ENCODE data around the gene IGFBP3.
A peak's percentile ranks its signal among the peaks of the same experiment; 100 is the strongest.

IGFBP3 gene

DNA sequence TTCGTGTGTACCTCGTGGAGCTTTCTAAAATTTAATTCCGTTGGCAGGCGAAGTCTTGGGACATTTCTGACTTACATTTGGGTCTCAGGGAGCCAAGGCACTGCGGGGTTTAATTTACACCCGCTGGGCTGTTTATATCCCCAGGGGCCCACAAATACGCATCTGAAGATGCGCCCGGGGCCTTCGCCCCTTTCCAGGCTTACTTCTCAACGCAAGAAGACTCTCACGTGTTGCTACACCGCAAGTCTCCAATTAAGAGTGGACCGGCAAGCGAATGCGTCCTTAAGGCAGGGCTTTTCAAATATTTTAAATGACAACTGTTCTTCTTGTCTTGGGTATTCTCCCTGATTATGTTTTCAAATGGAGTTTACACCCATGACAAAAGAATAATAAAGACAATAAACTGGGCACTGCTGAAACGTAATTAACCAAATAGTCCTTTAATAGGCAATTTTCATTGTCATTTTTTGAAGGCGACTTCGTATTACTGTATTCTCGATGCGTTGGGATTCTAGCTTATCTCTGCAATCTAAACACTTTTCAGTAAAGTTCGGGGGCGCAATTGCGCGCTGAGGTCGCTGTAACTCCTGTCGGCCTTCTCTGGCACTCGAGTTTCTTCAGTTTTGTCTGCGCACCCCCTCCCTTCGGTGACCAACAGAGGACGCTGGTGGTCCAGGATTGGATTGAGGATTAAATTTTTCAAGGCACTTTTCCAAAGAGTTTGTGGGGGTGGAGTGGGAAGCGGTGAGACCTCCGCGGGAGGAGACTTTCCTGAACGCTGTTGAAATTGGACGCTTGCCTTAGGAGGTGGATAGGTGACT is 837 bp upstream of the IGFBP3 start:
- DNase-seq = peak; percentile 50

DNA sequence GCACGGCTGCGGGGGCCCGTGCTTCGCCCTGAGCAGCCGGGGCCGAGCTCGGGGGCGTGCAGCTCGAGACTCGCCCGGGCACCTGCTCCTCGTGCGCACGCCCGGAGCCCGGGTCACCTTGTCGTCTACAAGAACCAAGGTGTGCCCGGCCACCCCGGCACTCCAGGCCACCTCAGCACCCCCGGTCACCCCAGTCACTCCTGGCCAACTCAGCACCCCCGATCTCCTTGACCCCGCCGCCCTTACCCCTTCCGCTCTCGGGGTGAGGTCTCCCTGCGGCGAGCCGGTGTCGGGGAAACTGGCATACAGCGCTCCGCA is 268 bp upstream of the IGFBP3 start:
- no peak for DNase-seq

DNA sequence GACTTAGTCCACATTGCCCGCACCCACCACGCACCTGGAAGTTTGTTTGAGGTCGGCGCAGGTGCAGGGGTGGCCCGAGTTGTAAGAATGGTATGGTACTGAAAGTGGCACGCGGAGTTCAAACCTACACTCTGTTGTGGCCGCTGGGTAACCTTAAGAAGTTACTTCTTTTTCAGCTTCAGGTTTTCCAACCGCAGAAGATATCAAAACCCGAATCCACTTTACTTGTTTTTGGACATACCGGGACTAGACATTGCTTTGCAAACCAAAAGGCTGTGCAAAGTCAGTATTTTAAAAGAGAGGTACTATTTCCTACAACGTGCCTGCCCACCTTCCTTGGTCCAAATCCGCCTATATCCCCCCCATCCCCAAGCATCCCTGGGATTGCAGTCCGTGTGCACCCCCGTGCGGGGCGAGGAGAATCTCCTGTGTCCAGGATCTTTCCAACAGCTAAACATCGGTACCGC is 1.0 kb downstream of the IGFBP3 start:
- DNase-seq = no peak

DNA sequence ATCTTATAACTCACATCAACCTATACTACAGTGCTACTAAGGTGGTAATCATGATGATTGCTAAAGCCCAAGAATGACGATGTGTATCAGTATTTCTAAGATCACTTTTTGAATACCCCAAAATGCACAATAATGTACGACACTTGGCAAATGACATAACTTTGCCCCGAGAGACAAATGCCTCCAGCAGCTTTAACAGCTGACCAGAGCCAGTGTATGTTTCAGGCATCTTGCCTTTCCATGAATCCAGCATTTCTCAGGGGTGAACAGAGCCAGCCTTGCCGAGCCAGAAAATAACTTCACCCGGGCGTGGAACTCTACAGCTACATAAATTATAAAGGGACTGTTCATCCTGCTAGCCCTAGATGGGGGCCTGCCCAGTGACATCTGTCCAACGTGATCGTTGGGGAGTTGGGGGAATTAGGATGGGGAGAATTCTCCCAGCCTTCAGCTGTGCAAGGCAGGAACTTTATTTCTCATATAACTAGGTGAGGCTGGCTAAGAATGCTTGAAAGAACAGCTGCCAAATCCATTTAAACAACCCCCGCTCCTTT is 1.8 kb downstream of the IGFBP3 start:
- DNase-seq = no peak

DNA sequence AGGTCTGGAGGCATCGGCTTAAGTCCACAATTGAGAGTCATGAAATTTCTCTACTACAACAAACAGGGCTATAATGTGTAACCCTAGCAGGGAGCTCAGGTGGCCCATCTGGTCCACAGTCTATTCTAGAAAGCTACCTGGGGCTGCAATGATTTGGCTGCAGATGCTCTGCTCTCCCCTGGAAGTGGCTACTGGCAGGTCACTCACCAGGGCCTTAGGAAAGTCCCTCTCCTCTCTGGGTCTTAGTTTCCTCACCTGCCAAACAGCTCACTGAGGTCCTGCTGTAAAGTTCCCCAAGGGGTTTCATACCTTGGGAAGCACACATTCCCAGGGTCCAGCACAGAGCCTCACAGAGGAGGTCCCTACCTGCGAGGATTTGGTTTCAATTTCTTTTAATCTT is 2.5 kb downstream of the IGFBP3 start:
- no peak for DNase-seq

DNA sequence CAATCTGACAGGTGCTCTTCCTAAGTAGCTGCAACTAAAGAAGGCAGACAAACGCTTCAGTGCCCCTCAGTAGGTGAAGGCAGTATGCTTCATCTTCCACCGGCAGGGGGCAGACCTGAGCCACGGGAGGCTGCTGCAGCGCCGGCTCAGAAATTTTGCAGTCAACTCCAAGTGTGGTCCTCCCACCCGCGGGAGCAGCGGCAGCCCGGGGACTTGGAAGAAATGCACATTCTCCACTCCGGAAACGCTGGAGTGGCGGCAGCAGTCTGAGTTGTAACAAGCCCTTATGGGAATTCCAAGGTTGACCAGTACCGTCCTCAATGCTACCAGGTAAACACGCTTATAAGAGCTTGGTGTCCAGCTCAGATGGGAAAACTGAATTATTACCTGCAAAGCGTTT is 3.4 kb downstream of the IGFBP3 start:
- peak; percentile 34 for DNase-seq

DNA sequence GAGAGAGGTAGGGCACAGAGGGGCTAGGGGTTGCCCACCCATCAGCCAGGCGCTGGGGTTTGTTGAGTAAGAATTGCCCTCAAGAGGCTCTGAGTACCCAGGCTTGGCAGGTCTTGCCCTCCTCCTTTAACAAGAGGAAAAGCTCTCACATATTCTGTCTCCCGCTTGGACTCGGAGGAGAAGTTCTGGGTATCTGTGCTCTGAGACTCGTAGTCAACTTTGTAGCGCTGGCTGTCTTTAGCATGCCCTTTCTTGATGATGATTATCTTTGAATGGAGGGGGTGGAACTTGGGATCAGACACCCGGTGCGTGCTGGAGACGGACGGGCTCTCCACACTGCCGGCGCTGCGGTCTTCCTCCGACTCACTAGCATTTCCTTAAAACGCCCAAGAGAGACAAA is 4.0 kb downstream of the IGFBP3 start:
- no peak for DNase-seq

DNA sequence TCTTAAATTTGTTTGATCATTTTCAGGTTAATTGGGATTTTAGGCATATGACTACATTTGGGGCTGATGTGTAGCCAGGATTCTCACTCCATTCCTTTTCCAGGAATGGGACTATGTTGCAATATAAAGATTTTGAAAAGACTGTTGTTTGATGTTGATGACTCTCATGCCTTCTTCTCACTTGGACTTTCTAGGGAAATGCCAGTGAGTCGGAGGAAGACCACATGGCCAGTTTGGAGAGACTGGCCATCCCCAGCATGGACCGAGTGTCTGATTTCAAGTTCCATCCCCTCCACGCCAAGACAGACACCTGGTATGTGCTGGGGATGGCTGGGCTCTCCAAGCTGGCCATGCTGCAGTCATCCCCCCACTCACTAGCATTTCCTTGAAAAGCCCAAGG is 5.5 kb downstream of the IGFBP3 start:
- no peak for DNase-seq

DNA sequence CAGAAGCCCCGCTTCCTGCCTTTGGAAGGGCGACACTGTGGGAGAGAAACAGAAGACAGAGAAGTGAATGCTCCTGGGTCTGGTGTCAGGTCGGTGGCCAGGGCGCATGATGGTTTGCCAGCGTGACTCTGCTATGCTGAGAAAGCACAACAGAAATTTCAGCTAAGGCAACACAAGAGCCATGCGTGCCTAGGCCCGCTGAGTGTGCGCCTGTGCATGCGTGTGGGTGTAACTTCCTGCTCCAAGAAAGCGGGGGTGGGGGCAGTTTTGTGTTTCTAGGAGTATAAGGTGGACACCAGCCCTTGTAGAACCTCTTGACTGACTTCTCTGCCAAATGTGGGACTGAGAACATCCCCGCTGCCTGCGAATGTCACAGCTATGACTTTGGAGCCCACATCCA is 6.2 kb downstream of the IGFBP3 start:
- no peak for DNase-seq

DNA sequence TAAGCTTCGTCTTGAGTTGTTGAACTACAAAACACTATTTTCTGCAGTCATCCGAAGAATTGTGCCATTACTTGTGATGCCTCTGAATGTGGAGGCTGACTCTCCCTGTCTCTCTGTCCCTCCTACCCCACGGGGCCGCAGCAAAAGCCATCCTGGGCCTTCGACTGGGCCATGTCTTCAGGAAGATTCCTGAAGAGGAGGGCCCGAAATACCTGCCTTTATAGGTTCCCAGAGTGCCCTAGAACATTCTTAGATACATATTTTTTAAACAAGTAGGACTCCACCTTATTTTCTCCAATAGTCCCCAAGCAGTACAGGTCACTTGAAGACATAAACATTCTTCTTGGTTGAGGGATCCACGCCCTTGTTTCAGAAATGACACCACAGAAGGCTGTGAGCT is 8.1 kb downstream of the IGFBP3 start:
- DNase-seq = no peak

DNA sequence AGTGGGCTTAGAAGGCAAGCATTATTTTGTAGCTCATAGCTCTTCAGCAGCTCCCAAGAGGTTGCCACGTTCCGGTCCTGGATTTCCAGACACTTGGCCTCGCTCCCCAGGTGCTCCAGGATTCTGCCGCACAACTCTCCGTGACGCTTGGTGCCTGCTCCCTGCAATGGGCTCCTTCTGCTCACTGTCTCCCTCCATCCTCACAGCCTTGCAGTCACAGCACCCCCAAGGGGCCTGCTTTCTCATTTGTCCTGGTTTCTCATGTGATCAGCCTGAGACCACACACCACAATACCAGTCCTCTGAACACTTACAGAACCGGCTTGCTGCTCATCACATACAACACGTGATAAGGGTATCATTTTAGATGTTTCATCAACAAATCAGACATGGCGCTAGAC is 9.8 kb downstream of the IGFBP3 start:
- DNase-seq = no peak

DNA sequence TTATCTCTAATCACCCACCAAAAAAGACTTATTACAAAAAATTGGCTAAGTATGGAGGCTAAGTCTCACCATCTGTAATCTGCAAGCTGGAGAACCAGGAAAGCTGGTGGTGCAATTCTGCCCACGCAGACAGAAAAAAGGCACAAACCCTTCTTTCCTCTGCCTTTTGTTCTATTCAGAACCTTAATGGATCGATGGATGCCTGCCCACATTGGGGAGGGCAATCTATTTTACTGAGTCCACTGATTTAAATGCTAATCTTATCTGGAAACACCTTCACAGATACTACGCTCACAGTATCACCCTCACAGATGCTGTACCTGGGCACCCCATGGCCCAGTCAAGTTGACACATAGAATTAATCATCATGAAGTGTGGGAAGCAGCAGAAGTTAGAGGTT is 10.2 kb downstream of the IGFBP3 start:
- no peak for DNase-seq

DNA sequence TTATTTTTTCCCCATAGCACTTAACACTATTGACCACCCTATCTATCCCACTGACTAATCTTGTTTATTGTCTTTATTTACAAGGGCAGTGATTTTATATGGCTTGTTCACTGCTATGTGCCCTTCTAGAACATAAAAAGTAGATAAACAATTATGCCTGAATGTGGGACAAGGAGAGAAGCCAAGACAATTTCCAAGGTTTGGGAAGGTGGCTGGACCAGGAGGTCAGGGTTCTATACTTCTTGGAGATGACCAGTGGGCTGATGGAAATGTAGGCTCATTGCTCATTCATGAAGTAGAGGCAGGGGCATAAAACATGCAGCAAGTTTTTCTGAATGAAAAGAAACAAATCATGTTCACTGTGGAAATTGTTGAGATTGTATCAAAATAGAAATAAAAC is 11.5 kb downstream of the IGFBP3 start:
- DNase-seq = no peak

DNA sequence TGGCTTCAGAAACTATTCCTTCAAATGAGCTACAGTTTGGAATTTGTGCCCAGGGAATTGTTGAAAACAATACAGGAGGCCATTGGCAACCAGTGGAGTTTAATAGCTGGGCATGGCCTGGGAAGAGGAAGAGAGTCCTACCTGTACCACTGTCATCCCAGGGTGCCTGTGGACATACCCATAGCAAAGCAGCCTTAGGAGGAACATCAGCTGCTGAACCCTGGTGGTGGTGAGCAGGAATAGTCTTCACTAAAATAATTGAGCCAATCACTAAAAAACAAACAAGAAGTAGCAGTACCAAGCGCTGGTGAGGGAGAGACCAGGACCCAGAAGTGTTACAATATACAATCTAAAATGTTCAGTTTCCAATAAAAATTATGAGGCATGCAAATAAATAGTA is 18.3 kb downstream of the IGFBP3 start:
- DNase-seq = no peak

DNA sequence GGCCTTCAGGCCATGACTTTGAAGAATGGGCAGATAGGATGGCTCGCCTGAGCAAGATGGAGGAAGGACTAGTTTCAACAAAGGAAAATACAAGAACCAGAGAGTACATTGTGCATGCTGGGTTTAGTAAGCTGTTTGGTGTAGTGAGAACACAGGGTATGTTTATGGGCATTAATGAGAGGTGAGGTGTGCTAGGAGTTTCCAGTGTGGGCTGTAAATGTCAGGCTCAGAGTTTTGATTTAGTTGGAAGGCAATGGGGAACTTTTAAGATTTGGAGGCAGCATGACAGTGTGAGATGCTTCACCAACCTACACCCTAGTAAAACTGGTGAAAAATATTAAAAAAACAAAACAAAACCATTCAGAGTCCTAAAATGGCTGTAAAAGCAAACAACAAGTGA is 19.5 kb downstream of the IGFBP3 start:
- DNase-seq = no peak

DNA sequence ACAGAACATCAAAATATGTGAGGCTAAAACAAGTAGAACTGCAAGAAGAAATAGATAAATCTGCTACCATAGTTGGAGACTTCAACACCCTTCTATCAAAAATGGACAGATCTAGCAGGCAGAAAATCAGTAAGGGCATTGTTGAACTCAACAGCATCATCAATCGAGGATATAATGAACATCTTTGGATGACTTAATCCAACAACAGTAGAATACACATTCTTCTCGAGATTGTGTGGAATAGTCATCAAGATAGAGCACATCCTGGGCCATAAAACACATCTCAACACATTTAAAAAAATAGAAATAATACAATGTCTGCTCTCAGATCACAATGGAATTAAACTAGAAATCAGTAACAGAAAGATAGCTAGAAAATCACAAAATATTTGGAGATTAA is 22.9 kb downstream of the IGFBP3 start:
- DNase-seq = no peak

DNA sequence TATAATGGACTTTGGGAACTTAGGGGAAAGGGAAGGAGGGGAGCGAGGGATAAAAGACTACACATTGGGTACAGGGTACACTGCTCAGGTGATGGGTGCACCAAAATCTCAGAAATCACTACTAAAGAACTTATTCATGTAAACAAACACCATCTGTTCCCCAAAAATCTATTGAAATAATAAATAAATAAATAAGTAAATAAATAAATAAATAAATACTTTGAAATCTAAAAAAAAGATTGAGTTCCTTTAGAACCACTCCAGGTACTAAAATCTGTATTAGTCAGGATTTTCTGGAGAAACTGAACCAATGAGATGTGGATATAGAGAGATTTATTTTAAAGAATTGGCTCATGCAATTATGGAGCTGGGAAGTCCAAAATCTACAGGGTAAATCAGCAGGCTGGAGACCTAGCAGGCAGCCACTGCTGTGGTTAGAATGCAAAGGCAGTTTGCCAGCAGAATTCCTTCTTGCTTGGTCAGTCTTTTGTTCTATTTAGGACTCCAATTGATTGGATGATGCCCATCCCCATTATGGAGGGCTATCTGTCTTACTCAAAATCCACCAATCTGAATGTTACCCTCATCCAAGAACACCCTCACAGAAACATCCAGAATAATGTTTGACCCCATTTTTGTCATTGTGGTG is 23.9 kb downstream of the IGFBP3 start:
- no peak for DNase-seq

DNA sequence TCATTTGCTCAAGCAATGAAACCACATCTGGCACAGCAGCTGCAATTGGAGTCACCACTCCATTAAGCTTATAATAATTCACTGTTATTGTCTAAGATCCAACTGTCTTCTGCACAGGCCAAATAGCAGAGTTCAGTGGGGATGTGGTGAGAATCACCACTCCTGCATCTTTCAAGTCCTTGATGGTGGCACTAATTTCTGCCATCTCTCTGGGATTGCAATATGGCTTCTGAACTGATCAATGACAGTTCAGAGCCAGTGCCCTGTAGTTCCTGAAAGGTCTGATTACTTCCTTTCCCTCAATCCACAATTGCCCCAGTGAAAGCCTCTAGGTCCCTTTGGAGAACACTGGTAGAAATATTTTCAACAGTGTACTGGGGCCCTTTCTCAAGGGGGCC is 26.4 kb downstream of the IGFBP3 start:
- no peak for DNase-seq

DNA sequence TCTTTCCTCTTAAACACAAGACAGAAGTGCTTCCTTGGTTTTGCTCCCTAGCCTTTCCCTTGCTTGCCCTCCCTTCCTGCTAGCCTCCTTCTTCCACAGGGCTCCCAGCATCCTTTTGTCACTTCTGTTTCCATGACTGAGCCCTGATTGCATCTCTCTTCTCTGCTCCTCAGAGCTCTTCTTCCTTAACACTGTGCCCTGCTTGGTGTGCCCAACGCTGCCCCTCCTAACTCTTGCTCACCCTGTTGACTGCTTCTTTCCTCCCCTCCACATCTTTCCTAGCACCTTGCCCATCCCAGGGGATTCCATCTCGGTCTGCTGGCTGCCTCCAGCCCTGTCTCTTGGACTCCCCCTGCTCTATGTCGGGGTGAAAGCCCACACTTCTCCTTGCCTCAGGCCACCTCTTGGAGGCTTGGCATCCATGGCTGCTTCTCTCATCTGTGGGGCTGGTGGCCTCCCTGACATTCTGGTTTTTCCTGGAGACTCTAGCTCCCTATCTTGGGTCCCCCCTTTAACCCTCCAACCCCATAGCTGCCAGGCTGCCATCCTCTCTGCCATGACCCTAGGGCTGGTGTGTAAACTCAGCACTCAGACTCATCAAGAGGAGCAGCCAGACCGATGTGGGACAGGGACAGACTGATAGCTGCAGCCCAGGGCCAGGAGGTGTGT is 26.9 kb downstream of the IGFBP3 start:
- no peak for DNase-seq

DNA sequence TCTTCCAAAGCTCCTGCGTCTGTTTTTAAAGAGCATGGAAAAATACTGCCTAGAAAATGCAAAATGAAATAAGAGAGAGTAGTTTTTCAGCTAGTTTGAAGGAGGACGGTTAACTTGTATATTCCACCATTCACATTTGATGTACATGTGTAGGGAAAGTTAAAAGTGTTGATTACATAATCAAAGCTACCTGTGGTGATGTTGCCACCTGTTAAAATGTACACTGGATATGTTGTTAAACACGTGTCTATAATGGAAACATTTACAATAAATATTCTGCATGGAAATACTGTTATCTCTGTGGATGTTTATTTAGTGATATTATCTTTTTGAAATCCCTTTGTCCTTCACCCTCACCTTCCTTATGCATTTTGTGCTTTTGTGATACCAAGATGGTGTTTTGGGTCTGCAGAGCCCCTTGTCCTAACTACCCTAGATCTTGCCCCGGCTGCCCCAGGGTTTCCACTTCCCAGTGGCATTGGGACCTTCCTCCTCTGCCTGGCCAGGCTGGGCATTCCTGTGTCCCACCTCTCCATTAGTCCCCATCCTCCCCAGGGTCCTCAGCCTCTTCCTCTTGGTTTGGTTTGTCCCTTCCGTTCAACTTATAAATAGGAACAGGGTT is 27.6 kb downstream of the IGFBP3 start:
- DNase-seq = no peak

DNA sequence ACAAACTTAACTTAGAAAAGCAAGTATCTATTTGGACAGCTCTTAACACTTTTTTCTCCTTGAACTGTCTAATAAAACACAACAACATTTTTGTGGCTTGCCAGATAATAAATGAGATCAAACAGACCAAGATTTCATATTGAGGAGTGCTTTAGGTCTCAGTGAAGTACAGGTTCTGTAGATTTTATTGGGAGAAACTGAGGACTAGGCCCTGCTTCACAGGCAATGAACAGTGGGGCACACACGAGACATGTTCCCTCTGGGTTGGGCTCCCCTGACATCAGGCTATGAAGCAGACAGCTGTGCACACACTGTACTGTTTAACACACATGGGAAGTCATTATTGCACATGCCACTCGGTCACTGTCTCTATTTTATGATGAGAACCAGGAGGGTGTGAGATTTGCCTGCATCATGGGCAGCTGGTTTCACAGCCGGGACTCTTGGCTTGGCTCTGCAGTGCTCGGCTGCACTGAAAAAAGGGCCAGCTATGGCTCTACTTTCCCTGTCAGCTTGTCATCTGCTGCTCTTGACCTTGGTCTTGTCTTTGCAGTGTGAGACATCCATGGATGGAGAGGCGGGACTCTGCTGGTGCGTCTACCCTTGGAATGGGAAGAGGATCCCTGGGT is 28.6 kb downstream of the IGFBP3 start:
- DNase-seq = no peak

DNA sequence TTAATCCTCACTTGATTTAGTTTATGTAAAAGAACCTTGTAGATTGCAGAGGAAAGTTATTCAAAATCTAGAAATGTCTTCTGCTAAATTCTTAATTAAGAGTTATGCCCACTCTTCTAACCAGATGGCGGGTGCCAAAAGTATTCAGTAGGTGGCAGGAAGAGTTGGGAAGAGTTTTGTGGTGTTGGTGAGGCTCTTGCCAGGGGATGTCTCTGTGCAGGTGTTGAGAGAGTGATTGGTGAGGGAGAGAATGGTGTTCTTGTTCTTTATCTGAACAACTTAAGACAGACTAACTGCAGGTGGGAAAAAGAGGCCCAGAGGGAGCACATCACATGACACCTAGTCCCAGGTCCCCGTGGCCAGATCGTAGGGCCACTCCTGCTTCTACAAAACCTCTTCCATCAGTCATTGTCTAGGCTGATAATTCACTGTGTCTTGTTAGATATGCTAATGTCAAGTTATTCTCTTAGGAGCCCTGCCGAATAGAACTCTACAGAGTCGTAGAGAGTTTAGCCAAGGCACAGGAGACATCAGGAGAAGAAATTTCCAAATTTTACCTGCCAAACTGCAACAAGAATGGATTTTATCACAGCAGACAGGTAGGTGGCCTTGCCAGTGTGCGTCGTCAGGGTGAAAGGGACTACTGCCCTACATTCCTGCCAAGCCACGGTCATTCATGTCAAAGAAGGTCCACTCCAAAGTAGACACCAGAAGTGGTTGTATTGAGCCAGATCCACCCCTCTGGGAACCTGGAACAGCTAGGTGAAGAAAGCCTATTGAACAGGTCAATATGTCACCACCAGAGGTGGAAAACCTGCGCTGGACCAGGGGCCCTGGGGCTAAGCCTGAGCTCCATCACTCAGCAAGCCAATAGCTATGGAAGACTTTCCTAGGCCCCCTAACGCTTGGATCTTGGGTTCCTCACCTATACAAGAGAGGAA is 29.3 kb downstream of the IGFBP3 start:
- no peak for DNase-seq

Data from amniotic stem cell (primary cell).